Breast epithelium (tissue), 3 donors: ENCODE measurements around the gene NAP1L1.

Experiments
- POLR2A ChIP-seq: fragments of 450-650 bp; IDR thresholded peaks from one replicate; pipeline ENCODE4 v1.6.1; 2016; ENCODE audit warnings: antibody characterized with exemption, mild to moderate bottlenecking, moderate library complexity
- TF ChIP-seq, protein P1 (sequence below), 3 donors: fragments of 450-650 bp; IDR thresholded peaks; one replicate each; pipeline ENCODE4 v1.5.1; 2016 to 2017; ENCODE audit warnings: antibody characterized with exemption in 3 of 3, mild to moderate bottlenecking in 3 of 3, moderate library complexity in 3 of 3

- TF ChIP-seq, protein P1, sequence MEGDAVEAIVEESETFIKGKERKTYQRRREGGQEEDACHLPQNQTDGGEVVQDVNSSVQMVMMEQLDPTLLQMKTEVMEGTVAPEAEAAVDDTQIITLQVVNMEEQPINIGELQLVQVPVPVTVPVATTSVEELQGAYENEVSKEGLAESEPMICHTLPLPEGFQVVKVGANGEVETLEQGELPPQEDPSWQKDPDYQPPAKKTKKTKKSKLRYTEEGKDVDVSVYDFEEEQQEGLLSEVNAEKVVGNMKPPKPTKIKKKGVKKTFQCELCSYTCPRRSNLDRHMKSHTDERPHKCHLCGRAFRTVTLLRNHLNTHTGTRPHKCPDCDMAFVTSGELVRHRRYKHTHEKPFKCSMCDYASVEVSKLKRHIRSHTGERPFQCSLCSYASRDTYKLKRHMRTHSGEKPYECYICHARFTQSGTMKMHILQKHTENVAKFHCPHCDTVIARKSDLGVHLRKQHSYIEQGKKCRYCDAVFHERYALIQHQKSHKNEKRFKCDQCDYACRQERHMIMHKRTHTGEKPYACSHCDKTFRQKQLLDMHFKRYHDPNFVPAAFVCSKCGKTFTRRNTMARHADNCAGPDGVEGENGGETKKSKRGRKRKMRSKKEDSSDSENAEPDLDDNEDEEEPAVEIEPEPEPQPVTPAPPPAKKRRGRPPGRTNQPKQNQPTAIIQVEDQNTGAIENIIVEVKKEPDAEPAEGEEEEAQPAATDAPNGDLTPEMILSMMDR (IDR thresholded peaks at IDR 0.05), result no peak
- no peak for TF ChIP-seq POLR2A
Observed at GRCh38 chr12:76028571-76029277, 55.8 kb downstream of the NAP1L1 start.
